A673 (cell line): ENCODE measurements around the gene TAX1BP3. TPM values are rescaled to one million over a fixed set of nuclear protein-coding genes. Genes with fewer than 3 reads are reported as not detected.

Experiments used
- BruUV-seq: library from RNA; stranded (reverse); fragments of 400-500 nt; replicated peaks from 2 replicates; lab custom pipeline; 2021; lab: Mats Ljungman, UMichigan
- CTCF ChIA-PET: fragments of 300-600 bp; sonication (Branson Sonifier 250); formaldehyde crosslinking; loops from one replicate; lab custom pipeline; 2022; ENCODE audit warnings: antibody characterized with exemption; lab: Charles Lee
- POLR2A ChIA-PET: fragments of 300-600 bp; sonication (Branson Sonifier 250); formaldehyde crosslinking; loops from one replicate; lab custom pipeline; 2022; ENCODE audit warnings: antibody characterized with exemption; ENCODE audit not compliant: low non-redundant PET; lab: Charles Lee
- DNase-seq: peaks from one replicate; pipeline ENCODE4 v3.0.0-alpha.2; 2015; ENCODE audit warnings: low spot score
- H3K27ac ChIP-seq: fragments of 200-600 bp; sonication (generic); 2 replicates; pipeline ENCODE4 v1.5.1; 2016; ENCODE audit warnings: mixed run types, low read depth, mild to moderate bottlenecking, mixed read lengths, antibody characterized with exemption, low read length; ENCODE audit not compliant: poor library complexity, severe bottlenecking
- H3K27me3 ChIP-seq: fragments of 200-600 bp; sonication (generic); replicated peaks from 2 replicates; pipeline ENCODE4 v1.6.1; 2017; ENCODE audit warnings: mixed run types, low read depth, mild to moderate bottlenecking, mixed read lengths, antibody characterized with exemption, low read length; ENCODE audit not compliant: insufficient read depth, poor library complexity
- H3K36me3 ChIP-seq: fragments of 200-600 bp; sonication (generic); 2 replicates; pipeline ENCODE4 v1.6.1; 2016; ENCODE audit warnings: mixed run types, mild to moderate bottlenecking, mixed read lengths, antibody characterized with exemption, low read length; ENCODE audit not compliant: insufficient read depth, poor library complexity, severe bottlenecking
- H3K4me1 ChIP-seq: fragments of 200-600 bp; sonication (generic); 2 replicates; pipeline ENCODE4 v1.6.1; 2017; ENCODE audit warnings: mixed run types, mild to moderate bottlenecking, mixed read lengths, antibody characterized with exemption, low read length; ENCODE audit not compliant: insufficient read depth, poor library complexity, severe bottlenecking
- H3K4me3 ChIP-seq: fragments of 200-600 bp; sonication (generic); 2 replicates; pipeline ENCODE4 v1.5.1; 2016; ENCODE audit warnings: low read depth, mixed run types, mild to moderate bottlenecking, mixed read lengths, low read length; ENCODE audit not compliant: poor library complexity, severe bottlenecking
- H3K9me3 ChIP-seq: fragments of 200-600 bp; sonication (generic); 2 replicates; pipeline ENCODE4 v1.6.1; 2016; ENCODE audit warnings: mixed run types, low read depth, mild to moderate bottlenecking, mixed read lengths, antibody characterized with exemption, low read length; ENCODE audit not compliant: poor library complexity, severe bottlenecking
- CTCF ChIP-seq: fragments of 300-800, 200-600 bp; sonication (generic); conservative IDR thresholded peaks from 2 replicates; pipeline ENCODE4 v1.5.1; 2017; ENCODE audit warnings: low read depth, mild to moderate bottlenecking, antibody characterized with exemption, low read length, moderate library complexity, mixed read lengths
- EZH2 ChIP-seq: fragments of 200-600 bp; sonication (generic); IDR thresholded peaks from 2 replicates; pipeline ENCODE4 v1.6.1; 2017; ENCODE audit warnings: borderline replicate concordance, low read depth, mild to moderate bottlenecking, mixed read lengths, antibody characterized with exemption, low read length; ENCODE audit not compliant: poor library complexity, severe bottlenecking
- intact Hi-C: fragments of 100-400 bp; cut with micrococcal nuclease; formaldehyde crosslinking; loops from one replicate; pipeline ENCODE4 v1.10.0; 2022; ENCODE audit not compliant: unreplicated experiment
- total RNA-seq: library from RNA; stranded (reverse); gene quantifications from 2 replicates; pipeline ENCODE4 v1.2.3, GENCODE V29; 2021

TAX1BP3 gene
- total RNA-seq, 1 experiment from 2014 or later = 92.5 TPM

- peaks cover 32% of the 10 kb centered on the region for H3K36me3 ChIP-seq
- TF ChIP-seq CTCF = no peak
- TF ChIP-seq EZH2 = no peak
- no peak overlapping the region for H3K4me3 ChIP-seq
- ChIA-PET CTCF (no interaction called here), POLR2A (no interaction called here)
- intact Hi-C loops = no loop called here
- DNase-seq = no peak
- no peaks in the 10 kb centered on the region for H3K9me3 ChIP-seq
- no TSS peak for BruUV-seq
- no peak overlapping the region for H3K27ac ChIP-seq
- H3K27me3 ChIP-seq = no peaks in the 10 kb centered on the region
- no peaks in the 10 kb centered on the region for H3K4me1 ChIP-seq
Observed at GRCh38 chr17:3622977-3623594, 45.3 kb downstream of the TAX1BP3 start.

- BruUV-seq = no TSS peak
- CTCF ChIA-PET = no interaction called here
- Histone ChIP-seq H3K36me3 (peaks cover 30% of the 10 kb centered on the region), H3K27ac (no peak overlapping the region), H3K4me3 (no peak overlapping the region), H3K27me3 (no peaks in the 10 kb centered on the region), H3K9me3 (no peaks in the 10 kb centered on the region), H3K4me1 (no peaks in the 10 kb centered on the region)
- no peak for DNase-seq
- POLR2A ChIA-PET = no interaction called here
- intact Hi-C loops = no loop called here
- TF ChIP-seq EZH2 (no peak), CTCF (no peak)
Observed at GRCh38 chr17:3621146-3621720, 47.1 kb downstream of the TAX1BP3 start.

GRCh38 chr17:3615160-3615870, 53.1 kb downstream of the TAX1BP3 start:
- no peak overlapping the region for H3K27ac ChIP-seq
- POLR2A ChIA-PET = no interaction called here
- H3K36me3 ChIP-seq = peaks cover 29% of the 10 kb centered on the region

More at GRCh38 chr17:3615160-3615870, 53.1 kb downstream of the TAX1BP3 start:
- intact Hi-C loops = no loop called here
- H3K4me1 ChIP-seq = no peaks in the 10 kb centered on the region
- no TSS peak for BruUV-seq
- no peak for DNase-seq
- no peaks in the 10 kb centered on the region for H3K9me3 ChIP-seq
- no peak overlapping the region for H3K4me3 ChIP-seq
- H3K27me3 ChIP-seq = no peaks in the 10 kb centered on the region
- CTCF ChIA-PET = no interaction called here
- TF ChIP-seq EZH2 = no peak
- no peak for TF ChIP-seq CTCF
